Activated CD8-positive, alpha-beta memory T cell treated with anti-CD3 and anti-CD28 coated beads, Interleukin-2, amount 50 U/mL, for 4 hours (primary cell): ENCODE measurements around the gene MPZ.
"Not testable (repeated sequence)": the region's sequence is repeated elsewhere in the genome, so short reads cannot be mapped to it uniquely, and the experiment has no call there.

ENCODE experiments used
- DNase-seq: peaks from one replicate; pipeline ENCODE4 v3.0.0-alpha.2; 2020

The MPZ gene

DNA sequence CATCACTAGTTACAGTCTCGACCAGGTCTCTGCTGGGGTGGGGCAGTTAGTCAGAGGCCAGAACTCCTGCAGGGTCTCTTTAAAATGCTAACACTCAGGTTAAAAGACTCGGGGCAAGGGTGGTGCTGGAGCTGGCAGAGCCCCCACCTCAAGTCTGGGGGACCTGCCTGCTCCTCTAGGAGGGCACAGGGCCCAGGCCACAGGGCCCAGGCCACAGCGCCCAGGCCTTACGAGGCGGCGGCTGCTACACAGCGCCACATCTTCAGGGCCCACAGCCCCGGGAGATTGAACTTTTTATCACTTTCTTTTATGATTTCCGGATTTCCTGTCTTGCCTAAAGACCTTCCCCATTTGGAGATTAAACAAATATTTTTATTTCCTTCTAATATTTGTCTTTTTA, 10.4 kb downstream of the MPZ start:
- DNase-seq = no peak

DNA sequence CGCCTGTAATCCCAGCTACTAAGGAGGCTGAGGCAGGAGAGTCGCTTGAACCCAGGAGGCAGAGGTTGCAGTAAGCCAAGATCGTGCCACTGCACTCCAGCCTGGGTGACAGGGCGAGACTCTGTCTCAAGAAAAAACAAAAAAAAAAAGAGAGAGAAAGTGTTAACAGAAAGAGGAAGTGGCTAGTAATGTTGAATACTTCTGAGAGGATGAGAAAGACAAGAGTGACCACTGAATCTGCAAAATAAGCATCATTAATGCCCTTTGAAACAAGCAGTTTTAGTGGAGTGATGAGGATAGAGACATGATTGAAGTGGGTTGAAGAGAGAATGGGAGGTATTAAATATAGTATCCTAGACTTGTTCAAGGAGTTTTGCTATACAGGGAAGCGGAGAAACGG, 11.7 kb downstream of the MPZ start:
- DNase-seq = no peak

DNA sequence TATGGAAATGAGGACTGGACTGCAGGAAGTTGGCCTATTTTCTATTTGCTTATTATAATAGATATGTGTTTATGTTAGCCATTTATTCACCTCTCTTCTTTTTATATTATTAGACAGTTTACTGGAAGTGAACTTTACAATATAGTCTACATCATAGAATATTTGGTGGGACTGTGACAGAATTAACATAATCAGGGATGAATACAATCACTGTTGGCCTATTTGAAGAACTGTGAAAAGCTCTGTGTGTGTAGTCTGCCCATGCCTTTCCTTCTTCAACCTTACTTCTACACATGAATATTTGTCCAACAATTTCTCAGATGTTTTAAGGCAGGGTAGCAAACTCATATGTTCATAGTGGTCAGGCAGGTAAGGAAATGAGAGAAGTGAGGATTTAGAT, 12.4 kb downstream of the MPZ start:
- DNase-seq = no peak

DNA sequence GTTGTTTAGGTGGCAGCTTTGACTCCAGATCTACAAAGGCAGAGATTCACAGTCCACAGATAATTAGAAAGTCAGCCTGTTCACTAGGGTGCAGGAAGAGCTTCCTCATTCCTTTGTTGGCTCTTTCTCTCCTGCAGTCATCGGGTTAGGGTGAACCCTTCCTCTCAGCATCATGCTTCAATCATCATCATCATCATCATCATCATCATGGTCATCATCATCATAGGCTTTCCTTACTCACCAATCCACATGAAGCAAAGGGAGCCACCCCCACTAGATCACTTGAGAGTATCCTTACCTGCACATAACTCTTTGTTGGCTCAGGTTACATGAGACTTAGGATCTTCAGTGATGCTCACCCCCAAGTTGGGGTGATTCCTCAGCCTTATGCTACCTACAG, 19.0 kb downstream of the MPZ start:
- no peak for DNase-seq

DNA sequence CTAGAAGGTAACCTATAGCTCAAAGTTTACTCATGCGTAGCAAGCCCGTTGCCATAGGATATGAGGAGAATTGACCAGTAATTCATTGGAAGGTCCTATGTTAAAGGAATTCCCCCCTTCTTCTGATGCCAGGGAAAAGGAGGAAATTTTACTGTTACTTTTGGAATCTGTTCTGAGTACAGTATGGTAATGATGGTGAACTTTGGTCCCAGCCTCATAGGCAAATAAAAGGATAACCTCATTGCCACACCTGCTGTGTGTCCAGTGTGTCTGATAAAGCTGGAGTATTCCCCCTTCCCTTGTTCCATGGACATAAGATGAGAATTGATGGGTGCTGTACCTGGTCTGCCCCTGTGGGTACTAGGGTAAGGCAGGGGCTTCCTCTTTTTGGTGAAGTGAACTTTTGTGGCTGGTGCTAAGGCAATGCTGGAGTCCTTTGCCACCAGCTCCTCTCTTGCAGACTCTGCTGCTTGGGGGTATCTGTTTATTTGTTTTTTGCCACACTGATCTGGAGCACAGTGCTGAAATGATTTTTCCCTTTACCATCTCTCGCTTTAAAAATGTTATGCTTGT, 22.2 kb downstream of the MPZ start:
- no peak for DNase-seq

DNA sequence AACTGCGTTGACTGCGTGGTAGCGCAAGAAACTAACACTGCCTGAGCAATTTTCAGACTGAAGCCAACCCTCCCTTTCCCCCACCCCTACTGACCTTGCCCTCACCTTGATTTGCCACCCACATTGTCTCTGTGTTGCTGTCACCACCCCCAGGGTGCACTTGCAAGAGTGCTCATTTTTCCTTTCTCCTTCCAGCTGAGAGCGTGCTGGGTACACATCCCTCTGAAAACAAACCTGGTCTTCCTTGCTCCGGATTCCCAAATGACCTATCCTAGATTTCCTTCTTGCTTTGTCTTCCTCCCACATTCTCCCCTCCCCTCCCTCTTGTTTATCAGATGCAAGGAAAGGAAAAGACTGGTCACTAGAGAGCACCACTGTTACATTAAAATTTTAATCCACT, 24.2 kb downstream of the MPZ start:
- no peak for DNase-seq

DNA sequence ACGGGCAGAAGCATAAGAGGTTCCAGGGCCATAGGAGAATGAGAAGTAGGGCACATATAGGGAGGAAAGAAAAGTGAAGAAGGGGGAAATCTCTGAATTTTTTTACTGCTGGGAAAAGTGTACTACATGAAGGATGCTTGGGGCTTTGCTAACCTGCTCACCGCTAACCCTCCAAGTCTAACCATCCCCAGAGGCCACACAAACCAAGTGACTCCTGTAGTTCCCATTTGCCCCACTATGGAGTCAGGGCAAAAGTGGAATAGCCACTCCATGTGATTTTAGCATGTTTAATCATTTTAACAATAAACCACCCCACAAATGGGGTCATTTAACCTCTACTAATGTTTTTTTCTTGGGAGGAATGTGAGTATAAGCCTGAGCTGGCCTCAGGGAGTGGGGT, 24.7 kb downstream of the MPZ start:
- DNase-seq = no peak

DNA sequence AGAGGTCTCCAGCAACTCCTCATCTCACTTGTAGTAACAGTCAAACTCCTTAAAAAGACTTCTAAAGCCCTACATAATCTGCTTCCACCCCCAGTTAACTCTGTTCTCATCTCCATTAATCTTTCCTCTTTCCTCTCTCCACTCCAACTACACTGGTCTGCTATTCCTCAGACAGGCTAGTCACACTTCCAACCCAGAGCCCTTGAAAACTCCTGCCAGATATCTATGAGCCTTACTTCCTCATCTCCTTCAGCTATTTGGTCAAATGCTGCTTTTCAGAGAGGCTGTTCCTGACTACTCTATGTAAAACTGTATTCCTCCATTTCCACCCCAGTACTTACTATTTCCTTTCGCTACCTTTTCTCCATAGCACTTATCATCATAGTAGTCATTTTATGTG, 26.8 kb downstream of the MPZ start:
- DNase-seq = no peak

DNA sequence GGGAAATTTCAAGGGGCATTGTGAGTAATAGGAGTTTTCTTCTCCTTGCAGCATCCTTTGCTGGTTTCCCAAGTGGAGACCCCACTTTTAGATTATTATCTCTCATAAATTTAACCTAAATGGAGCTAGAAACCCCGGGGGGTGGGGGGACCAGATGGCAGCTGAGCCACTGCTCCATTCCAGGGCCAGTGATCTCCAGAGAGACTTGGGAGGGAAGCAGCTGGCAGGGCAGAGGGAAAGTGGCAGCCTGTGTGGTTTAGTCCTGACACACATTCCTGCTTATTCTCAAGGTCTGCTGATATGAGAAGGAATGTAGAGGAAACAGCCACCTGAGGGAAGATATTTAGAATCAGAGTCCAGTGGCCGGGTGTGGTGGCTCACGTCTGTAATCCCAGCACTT, 34.9 kb downstream of the MPZ start:
- DNase-seq = no peak

DNA sequence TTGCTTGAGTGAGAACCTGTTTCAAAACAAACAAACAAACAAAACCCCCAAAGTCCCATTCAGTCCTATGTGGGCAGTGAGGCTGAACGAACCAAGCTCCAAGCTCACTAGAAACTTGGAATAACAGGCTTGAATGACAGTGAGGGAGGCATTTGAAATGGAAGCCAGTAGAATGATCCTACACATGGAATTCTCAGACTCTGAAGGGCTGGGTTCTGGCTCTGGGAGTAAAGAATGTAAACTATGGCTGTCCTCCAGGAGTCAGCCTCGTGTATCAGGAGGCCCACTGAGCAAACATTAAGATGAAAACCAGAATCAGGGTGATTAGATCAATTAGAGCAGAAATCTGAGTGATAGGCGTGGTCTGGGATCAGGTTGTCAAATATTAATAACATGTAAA, 36.4 kb downstream of the MPZ start:
- no peak for DNase-seq

DNA sequence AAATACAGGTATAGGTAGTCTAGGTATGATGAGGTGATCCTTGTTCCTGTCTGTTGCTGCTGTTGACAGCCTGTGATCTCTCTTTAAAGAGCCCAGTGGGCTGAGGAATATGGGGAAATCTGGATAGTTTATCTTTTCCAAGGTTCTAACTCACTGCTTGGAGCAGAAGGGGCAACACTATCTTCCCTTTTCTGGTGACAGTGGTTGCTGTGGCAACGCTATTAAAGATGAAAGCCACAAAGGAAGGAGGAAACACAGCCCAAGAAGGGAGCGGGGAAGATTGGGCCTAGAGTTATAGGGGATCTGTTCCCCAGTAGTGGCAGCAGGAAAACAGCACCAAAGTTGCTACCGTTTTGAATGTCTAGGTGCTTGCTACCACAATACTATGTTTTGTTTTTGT, 42.4 kb downstream of the MPZ start:
- DNase-seq = no peak

DNA sequence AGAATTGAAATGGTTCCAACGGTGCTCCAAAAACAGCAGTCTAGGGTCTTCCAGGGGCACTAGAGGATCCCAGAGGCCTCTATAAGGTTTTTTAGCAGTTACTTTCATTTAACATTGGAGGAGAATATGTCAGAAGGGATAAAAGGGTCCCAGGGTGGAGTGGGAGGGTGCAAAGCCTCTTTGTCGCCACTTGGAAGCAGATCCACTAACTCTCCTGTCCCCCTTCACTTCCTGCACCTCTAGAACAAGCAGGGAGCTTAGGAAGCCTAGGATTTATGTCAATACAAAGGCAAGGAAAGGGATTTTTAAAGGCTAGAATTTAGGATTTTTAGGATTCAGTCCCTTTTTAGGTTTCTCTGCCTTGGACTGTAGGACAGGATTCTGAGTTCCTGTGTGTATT, 42.9 kb downstream of the MPZ start:
- DNase-seq = no peak

DNA sequence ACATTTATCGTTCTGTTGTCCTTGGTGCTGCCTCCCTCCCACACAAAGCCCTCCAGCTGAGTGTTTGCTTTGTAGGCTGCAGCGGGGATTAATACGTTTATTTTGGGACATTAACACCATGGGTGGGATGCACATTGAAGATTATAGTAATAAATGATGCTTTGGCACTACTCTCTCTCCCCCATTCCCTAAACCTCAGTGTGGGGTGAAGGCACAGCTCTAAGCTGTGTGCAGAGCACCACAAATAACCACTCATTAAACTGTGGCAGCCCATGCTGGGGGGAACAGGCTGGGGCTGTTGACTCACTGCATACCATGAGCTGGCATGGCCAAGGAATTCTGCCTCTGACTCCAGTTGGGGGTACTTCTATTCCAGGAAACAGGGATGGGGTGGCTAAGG, 43.6 kb downstream of the MPZ start:
- DNase-seq = no peak

DNA sequence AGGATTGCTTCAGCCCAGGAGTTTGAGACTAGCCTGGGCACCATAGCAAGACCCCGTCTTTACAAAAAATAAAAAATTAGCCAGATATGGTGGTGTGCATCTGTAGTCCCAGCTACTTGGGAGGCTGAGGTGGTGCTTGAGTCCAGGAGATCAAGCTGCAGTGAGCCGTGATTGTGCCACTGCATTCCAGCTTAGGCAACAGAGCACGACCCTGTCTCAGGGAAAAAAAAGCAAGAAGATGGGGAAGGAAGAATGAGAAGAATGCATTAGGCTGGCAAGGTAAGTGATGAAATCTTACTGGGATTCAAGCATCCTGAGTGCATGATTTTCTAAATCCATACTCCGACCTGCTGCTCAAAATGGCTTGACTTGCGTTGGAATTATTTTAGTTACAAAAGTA, 44.5 kb downstream of the MPZ start:
- no peak for DNase-seq

DNA sequence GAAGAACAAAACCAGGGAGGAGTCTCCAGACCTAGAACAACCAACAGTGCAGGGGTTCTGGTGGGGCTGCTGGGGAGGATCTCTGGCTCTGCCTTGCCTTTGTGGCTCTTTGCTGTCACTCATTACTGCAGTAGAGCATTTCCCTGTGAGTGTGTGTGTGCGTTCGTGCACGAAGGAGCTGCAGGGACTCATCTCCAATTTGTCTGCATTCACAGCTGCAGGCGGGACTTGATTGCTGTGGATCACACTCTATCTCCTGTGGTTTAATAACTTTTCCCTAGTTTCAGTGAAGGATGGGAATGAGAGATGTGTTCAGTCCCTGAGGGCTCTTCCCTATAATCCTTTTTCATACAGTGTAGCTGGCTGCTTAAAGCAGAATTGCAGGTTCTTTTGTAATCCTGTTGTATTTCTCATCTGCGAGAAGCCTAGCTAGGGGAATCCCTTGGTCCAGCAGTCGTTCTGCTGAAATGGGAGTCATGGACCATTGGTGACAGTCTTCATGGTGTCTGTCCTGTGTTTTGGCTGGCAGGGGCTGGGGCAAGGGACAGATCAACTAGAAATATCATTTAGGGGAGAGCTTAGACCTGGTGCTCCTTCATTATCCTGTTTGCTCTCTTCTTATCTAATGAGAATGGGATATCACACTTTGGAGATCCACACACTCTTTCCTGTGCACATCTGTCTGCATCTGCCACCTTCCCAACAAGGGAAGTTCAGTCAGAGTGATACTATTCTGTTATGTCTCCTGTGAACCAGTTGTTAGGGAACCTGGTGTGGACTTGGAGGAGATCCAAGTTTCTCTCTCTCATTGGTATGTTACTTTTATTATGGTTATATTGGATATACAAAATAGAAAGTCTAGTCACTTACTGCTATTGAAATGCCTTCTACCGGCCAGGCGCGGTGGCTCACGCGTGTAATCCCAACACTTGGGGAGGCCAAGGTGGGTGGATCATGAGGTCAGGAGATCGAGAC, 48.2 kb downstream of the MPZ start:
- DNase-seq = no peak

DNA sequence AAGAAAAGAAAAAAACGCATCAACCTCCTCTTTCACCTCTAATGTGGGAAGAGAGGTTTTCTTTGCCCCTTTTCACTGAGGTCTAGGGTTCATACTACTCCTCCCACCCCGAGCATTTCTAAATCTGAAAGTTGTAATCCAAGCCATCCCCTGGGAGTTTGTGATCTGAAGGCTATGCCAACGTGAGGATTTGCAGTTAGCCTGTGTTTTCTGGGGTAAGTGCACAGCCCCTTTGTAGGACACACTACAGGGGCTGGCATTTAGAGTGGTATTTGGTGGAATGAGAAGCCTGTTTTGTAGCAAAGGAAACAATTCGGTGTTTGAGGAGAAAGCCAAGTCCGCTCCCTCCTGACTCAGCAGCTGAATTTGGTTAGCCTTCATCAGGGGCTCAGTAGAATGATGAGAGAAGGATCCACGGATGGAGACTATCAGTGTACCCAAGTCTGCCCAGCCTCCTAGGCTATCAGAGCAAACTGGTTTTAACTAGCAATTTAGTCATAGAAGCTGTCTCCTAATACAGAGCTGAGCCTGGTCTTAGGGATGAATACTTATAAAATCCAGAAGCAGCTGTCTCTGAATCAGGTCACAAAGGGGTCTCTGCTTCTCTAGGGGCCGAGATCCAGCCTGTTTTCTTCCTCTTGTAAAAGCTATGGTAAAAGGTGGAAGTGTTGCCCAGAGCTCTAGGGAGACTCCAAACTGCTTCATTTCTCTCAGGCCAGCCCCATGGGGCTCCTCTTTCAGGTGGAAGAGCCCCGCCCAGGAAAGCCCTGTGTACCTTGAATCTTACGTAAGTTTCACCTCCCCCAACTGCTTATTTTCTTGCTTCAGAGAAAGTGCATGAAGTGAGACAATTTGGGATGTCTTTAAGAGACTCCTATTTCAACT, 49.1 kb downstream of the MPZ start:
- no peak for DNase-seq

DNA sequence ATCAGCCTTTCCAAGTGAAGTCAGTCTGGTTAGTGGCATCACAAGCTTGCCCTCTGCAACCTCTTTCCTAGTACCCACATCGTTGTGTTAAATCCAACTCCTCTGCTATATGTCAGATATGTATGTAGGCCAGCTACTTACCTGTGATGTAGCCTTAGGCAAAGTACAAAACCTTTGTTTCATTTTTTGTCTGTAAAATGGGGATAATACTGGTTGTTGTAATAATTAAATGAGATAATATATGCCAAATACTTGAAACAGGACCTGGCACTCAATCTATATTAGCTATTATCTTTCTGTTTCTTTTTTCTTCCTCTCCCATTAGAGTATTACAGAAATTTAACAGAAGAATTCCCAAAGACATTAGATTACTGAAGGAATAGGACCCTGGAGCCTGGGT, 50.0 kb downstream of the MPZ start:
- DNase-seq = no peak

DNA sequence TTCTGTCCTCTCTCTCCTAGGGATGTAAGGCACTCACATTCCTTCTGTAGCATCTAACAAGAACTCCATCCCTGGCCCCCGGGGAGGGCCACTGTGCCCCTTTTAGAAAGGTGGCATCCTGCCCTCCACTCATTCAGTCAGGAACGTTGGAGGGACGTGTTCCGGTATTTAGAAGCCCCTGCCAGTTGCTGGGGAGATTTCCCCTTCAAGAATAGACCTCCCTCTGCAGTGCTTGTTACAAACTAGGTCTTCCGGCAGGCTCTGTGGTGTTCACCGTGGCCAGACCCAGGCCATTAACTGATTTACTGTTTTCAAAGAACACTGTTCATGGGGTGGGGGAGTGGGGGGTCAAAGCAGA, 50.4 kb downstream of the MPZ start:
- no peak for DNase-seq

DNA sequence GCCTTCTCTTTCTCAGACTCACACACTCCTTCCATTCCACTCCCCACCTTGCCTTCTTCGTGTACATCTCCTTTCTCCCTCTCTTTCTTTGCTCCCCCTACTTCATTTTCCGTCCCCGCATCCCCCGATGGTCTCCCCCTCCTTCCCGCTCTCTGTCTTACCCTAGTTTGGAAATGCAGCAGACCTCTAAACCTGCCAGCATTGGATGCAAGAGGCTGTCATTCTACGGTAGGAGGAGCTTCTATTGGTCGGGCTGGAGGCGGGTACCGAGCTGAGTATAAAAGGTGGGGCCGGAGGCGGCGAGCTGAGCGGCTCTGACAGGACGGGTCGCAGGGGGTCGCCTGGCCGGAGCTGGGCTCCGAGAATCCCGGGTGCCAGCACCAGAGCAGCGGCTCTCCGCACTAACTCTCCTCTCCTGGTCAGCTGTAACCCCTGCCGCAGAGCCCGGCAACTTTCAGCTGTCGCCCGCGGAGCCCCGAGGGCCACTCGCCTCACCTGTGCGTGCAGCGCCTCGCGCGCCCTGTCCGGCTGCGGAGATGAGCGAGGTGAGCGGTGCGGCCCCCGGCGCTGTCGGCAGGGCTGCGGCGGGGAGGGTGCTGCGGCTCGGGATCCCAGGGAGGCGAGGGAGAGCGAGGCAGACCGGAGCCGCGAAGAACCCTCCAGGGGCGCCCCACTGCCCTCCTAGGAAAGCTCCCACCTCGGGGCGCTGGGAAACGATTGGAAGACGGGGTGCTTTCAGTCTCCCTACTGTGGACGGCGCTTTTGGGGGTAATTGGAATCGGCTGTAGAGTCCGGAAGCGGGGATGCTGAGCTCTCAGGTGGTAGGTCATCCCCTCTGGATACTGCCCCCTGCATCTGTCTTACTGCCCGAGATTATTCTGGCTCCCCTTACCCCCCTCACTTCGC, 51.1 kb downstream of the MPZ start, which contains the start of gene PCP4L1:
TSS of gene PCP4L1 (plus strand) at position 307 of the 906 bp plus-strand sequence. CDS start at position 537, 230 bp downstream.
- DNase-seq = peak; percentile 32

DNA sequence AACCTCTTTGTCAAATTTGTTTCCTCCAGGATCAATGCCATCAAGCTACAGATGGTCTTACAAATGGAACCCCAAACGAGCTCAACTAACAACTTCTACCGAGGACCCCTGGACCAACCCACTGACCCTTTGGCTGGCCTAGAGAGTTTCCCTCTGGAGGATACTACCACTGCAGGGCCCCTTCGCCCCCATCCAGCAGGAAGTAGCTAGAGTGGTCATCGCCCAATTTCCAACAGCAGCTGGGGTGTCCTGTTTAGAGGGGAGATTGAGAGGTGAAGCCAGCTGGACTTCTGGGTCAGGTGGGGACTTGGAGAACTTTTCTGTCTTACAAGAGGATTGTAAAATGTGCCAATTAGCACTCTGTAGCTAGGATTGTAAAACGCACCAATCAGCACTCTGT, 52.7 kb downstream of the MPZ start:
- DNase-seq = not testable (repeated sequence)

DNA sequence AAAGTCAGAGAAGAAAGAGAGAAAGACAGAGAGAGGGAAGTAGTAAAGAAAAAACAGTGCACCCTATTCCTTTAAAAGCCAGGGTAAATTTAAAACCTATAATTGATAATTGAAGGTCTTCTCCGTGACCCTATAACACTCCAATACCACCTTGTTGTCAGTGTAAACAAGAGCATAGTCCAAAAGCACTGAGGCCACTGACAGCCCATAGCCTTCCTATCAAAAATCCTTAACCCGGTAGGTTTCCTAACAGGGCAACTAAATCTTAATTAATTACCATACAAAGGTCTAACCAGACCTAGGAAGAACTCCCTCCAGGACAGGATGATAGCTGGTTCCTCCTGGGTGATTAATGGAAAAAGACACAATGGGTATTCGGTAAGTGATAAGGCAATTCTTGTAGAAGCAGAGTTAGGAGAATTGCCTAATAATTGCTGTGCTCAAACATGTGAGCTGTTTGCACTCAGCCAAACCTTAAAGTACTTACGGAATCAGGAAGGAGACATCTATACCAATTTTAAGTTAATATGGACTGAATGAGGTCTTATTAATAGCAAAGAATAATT, 53.7 kb downstream of the MPZ start:
- not testable (repeated sequence) for DNase-seq

DNA sequence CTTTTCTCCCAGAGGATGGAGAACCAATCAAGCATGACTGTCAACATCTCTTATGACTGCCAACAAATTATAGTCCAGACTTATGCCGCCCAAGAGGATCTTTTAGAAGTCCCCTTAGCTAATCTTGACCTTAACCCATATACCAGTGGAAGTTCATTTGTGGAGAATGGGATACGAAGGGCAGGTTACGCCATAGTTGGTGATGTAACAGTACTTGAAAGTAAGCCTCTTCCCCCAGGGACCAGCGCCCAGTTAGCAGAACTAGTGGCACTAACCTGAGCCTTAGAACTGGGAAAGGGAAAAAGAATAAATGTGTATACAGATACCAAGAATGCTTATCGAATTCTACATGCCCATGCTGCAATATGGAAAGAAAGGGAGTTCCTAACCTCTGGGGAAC, 54.5 kb downstream of the MPZ start:
- DNase-seq = not testable (repeated sequence)
